Limb (tissue), 2 donors: ENCODE results near the gene EMCN.
"Not testable (repeated sequence)": the region's sequence is repeated elsewhere in the genome, so short reads cannot be mapped to it uniquely, and the experiment has no call there.

Source experiments
- DNase-seq, 2 donors: peaks; one replicate each; pipeline ENCODE4 v3.0.0-alpha.2; 2016; ENCODE audit errors: extremely low spot score in 2 of 2

EMCN gene, protein sequence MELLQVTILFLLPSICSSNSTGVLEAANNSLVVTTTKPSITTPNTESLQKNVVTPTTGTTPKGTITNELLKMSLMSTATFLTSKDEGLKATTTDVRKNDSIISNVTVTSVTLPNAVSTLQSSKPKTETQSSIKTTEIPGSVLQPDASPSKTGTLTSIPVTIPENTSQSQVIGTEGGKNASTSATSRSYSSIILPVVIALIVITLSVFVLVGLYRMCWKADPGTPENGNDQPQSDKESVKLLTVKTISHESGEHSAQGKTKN

DNA sequence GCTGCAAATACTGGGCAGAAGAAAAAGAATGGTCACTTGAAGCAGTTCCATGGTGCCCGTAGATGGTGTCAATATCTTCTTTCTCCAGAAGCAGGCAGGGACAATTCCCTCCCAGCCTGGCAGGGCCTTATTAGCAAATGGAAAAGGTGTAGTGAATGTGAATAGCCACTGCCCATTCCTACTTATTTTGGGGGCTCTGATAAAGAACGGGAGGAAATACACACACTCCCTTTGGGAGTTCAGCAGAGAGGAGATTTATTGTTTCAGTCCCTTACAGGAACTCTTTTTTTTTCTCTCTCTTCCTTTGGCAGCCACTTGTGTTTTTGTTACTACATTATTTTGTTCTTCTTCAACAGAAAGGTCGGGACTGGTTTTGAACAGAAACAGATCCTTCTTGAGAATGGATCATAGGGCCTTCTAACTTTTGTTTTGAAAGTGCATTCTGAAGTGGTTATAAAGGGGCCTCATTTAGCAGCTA, at the start of gene EMCN:
Gene EMCN (minus strand): TSS at position 159 of the 478 bp plus-strand sequence. CDS start 108 bp downstream, at position 51.
- DNase-seq = peak in 1 of 2 donors; percentile 29

DNA sequence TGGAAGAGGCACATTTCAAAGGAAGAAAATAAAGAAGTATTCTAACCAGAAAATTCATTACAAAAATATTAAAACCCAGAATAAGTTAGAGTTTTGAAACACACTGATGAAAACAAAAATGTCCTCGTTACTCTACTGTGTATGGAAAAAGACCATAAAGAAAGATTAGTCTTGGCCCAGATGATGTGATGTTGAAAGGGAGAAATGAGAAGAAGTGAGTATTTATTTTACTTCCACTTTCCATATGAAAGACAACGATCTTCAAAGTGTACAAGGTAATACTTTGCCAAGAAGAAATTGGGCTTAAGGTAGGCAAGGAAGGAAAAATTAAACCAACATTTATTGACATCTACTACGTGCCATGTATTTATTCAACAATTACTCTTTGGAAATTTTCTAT, 48.6 kb upstream of the EMCN start:
- DNase-seq = no peak

DNA sequence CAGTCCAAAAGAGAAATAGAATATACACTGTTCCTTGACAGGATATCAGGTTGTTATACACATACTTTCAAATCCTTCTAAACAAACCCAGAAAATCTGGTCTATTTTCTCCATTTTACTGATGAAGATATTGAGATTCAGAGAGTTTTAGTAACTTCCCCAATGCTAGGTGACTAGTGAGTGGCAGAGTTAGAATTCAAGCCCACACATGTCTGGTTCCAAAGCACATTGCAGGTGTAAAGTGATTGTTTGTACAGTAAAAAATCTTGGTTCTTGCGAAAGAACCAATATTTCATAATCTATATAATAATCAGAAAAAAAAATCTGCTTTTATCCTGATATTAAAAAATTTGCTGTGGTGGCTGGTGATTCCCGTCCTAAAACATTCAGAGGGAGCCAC, 39.5 kb upstream of the EMCN start:
- DNase-seq = no peak

DNA sequence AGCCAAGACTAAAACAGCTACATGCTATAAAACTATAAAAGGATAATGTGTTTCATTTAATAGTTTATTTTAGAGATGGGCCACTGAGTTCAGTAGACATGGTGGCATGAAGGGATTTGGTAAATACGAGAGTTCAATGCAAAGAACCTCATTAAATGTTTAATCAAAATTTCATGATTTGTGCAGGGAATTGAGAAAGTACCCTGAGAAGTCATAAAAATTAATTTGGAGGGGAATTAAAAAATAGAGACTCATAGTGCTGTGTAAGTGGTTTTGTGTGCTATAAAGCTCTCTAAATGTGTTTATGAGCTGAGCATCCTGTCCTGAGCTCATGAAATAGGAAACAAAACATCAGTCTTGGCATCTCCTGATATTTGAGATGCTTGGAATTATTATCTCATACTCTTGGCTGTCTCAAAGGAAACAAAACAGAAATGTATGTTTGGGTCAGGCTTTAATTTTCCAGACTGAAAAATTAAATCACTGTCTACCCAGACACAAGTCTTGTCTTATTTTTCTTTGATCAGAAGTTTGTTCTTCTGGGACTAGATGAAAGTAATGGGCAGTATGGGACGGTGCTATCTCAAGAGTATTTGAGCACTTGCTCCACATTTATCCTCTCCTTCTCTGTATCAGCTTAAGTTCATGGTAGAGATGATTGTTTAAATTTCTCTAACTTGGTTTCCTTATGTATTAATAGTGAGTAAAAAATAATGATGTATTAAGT, 38.0 kb upstream of the EMCN start:
- DNase-seq = peak in 1 of 2 donors; percentile 60

DNA sequence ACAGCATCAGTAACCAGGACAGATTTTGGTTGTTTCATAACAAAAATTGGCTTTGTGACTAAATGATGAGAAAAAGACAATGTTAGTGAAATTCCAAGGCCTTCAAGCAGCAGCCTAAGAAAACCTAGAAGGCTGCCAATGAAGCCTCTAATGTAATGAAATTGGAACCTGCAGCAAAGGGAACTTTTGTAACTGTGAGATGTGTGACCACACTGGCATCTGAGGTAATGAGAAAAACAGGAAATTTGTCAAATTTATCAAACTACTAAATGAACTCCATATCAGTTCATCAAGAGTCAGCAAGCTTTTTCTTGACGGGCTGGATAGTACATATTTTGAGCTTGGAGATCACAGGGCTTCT, 30.4 kb upstream of the EMCN start:
- DNase-seq = no peak

DNA sequence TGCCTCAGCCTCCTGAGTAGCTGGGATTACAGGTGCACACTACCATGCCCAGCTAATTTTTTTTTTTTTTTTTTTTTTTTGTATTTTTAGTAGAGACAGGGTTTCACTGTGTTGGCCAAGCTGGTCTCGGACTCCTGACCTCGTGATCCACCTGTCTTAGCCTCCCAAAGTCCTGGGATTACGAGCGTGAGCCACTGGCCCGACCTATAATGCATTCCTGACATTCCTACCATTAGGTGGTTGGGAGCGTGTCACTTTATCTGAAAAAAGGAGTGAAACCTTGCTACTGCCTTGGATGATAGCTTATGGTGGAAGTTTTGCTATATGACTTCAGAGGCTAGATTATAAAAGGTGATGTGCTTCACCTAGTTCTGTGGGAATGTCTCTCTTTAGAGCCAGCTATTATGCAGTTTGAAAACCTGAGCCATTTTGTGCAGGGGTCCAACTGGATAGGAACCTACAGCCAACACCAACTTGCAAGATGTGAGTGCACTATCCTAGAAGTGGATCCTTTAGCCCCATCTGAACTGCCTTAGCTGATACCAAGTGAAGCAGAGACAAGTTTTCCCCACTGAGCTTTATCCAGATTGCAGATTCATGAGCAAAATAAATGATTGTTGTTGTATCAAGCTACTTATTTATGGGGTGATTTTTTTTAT, 29.8 kb upstream of the EMCN start:
- DNase-seq = no peak

DNA sequence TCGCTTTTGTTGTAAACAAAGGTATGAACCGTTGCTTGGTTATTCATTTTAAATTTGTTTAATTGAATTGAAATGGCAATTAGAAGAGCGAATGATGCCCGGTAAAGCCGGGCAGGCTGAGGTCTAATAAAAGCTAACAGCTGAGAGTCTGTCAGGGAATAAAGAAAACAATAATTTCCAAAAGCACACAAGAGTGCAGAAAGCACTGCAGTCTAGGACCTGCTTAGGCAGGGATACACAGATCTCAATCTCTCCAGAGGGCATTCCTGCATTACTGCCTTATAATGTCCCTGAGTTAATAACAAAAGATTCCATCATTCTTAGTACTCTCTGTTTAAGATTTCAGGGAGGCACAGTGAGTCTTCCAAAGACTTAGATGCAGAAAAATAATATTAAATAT, 27.6 kb upstream of the EMCN start:
- no peak for DNase-seq

DNA sequence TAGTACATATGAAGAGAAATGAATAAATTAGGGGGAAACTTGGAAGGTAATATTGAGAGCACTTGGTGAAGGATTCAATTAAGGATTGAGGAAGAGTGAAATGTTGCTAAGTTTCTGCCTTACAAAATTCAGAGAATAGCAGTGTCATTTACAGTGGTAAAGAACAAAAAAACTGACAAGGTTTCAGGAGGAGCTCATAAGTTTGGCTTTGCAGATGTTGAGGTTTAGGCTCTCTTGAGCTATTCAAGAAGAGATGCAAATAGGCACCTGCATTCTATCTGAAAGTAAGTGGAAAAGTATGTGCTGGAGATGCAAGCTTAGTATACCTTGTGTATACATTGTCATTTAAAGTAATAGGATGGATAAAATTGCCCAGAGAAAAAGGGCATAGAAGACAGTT, 22.3 kb upstream of the EMCN start:
- no peak for DNase-seq

DNA sequence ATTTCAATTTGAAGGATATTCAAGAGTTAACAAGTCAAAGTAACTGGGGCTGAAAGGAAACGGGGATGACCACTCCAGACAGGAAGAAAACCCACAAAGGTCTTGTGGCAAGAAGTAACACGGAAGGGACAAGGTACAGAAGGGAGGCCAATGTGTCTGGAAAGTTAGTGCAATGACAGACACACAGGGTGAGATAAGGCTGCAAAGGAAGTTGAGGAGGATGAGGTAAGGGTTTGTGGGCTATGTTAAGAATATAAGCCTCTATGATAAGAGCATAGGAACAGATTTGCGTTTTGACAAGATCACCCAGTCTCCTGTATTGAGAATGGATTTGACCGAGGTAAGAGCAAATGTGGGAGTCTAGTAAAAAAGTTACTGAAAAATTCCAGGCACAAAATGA, 21.9 kb upstream of the EMCN start:
- DNase-seq = no peak

DNA sequence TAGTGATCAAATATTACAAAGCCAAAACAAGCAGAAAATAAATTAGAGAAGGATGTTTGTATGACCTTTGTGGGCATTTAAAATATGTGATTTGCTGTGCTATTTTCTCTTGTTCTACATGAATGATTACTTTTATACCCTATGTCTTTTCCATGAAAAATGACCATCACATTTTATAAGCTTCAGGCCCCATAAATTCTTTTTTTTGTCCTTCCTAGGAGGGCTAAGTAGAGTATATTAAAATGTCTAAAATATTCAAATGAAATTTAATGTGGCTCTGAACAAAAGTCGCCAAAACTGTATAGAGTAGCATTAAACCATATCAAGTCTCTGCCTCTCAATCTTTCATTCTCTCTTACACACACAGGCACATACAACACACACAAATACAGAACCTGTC, 15.9 kb upstream of the EMCN start:
- no peak for DNase-seq

DNA sequence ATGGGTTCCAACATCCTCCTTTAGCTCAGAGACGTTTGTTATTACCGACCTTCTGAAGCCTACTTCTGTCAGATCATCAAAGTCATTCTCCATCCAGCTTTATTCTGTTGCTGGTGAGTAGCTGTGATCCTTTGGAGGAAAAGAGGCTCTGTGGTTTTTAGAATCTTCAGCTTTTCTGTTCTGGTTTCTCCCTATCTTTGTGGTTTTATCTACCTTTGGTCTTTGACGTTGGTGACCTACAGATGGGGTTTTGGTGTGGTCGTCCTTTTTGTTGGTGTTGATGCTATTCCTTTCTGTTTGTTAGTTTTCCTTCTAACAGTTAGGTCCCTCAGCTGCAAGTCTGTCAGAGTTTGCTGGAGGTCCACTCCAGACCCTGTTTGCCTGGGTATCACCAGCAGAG, 12.3 kb upstream of the EMCN start:
- not testable (repeated sequence) for DNase-seq

DNA sequence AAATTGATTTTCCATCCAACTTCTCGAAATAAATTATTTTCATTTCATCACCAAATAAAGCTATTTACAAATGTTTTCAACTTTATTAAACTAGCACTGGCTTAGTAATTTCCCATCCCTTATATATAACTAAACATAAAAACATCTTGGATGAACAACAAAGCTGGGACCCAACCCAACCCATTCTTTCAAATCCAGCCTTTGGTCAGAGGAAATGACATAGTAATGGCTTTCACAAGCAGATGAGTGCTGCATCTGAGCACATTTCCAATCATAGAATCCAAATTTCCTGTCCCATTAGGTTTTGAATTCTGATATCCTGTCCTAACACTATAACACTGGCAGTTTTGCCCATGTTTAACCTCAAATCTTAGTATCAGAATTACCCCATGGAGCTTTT, 7.9 kb upstream of the EMCN start:
- no peak for DNase-seq

DNA sequence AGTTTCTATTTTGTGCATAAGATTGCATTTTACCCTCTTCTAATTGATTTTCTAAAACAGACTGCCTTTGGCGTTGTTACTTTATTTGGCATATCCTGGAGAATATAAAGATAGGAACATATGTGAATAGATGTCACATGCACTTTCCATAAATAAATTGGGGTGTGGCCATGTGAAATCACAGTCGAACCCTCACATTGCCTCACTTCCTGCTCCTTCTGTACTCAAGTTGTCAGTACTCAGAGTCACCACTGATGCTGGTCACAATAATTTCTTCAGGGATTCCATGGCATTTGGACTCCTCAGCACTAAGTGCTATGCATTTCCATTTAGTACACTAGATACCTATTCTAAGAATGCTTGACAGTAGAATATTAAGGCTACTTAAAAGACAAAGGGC, 1.4 kb upstream of the EMCN start:
- no peak for DNase-seq

DNA sequence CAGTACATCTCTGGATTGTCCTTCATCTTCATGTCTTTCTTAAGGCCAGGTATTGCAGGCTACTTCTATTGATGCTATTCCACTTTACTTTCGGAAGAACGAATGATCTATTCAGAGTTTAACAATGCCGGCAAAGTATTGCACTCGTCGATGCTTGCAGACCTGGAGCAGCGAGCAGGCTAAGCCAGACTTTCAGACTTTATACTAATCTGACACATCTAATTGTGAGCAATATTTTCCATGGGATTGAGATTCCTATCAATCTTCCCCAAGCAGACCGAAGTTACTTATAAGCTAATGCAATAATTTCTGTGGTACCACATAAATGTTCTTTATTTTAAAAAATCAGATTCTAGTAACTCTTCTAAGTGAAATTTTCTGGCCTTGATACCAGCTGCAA, 1.6 kb downstream of the EMCN start:
- DNase-seq = no peak

DNA sequence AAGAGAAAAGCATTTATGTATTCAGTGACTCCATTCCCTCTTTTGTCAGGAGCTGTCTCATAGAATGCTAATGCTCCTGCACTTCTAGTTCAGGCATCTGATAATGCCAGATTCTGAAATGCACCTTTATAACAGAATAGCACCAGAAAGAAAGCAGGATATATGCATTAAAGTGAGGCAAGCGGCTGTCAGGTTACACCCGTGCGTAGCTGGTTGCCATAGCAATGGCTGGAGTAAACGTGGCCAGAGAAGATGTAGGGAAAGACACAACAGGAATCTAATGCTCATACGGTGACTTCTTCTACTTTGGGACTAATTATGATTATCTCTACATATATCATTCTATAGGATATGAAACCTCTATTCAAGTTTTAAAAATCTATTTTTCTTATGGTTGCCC, 5.9 kb downstream of the EMCN start:
- DNase-seq = no peak

DNA sequence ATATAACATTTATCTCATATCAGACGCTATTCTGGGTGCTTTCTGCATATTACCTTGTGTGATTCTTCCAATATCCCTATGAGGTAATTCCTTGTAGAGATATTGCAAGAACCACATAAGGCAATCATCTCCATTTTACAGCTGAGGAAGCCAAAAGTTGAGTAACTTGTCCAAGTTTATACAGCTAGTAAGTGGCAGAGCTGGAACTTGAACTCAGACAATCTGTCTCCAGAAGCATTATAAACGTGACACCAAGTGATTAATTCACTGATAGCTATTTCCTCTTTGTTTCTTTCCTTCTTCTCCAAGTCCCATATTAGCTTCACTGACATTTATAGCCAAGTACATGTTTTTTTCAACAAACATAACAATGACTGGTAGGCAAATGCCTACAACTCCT, 7.3 kb downstream of the EMCN start:
- no peak for DNase-seq

DNA sequence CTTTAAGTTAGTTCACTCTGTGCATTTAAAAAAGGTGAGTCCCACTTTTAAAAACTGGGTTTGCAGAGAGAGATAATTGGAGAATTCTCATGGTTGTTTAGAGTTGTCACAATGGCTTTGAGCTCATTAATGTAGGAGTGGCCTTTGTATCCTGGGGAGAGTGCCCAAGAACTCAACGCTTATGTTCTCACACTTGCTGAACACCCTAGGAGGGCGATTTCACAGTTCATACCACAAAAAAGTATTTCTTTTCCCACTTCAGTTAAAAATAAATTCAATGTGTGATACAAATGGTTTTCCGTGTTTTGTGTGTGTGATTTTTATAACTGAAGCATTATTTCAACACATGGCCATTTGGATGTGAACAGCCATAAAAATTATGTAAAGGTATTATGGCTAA, 8.4 kb downstream of the EMCN start:
- DNase-seq = no peak

DNA sequence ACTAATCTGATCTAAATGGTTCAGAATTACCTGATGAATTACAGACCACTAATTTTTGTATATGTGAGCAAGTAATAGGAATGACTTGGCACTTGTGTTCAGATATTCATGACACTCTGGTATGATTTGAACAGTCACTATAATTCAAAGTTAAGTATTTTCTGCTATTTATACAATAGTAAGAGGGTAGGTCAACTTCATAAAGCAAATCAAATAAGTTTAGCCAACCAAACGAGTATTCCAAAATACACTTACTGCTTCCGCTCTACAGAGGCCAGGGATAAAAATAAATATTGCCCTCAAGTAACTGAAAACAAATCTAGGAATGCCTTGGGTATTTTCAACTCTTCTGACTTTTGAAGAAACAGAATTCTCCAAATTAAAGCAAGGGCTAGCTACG, 9.1 kb downstream of the EMCN start:
- no peak for DNase-seq

DNA sequence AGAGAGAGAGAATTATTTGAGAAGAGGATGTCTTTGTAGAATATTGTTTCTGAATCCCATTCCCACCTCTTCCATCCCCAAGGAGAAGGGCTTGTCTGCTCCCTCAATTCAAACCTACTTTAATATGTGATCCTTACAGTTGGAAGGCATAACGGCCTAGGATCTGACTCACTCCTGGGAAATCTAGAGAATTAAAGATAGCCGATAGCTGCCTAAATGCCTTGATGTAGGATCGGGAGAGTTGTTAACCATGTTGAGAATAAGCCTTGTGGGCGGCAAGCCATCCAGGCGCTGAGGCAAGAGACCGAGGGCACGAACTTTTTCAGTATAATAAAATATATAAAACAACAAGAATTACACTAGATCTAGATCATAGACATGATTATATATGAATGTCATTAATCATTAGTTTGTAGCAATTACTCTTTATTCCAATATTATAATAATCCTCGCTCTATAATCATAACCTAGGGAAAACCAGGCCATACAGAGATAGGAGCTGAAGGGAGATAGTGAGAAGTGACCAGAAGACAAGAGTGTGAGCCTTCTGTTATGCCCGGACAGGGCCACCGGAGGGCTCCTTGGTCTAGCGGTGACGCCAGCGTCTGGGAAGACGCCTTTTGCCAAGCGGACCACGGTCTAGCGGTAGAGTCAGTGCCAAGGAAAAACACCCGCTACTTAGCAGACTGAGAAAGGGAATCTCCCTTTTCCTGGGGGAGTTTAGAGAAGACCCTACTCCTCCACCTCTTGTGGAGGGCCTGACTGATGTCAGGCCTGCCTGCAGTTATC, 13.5 kb downstream of the EMCN start:
- no peak for DNase-seq

DNA sequence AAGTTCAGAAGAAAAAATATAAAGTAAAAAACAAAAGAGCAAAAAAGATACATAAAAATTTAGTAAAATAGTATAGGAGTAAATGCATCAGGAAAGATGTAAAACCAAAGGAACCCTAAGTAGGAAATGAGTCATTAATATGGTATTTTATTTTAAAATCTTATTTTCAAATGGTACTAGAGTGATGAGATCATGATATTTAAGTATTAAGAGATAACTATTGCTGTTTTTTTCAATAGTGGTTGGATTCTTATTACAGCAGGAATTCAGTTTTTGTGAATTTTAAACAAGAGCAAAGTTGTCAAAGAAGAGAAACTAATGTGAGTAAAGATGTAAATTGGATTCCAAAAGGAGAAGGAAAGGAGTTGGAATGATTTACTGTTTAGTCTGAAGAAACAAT, 20.0 kb downstream of the EMCN start:
- DNase-seq = no peak

DNA sequence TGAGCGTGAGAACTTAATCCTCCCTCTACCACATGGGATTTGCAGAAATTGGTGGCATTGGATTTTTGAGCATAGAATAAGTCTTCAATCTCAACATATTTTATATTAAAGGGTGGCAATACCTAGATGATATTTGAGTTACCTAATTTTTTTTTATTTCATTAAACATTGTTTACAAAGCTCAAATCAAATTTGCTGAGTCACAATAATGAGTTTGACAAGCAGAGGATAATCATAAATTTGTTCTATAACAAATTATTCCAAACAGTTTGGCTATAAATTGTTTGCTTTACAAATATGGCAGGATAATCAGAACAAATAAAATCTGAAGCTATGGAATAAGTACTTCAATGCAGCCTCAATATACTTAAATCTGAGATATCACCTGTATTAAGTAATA, 22.7 kb downstream of the EMCN start:
- no peak for DNase-seq

DNA sequence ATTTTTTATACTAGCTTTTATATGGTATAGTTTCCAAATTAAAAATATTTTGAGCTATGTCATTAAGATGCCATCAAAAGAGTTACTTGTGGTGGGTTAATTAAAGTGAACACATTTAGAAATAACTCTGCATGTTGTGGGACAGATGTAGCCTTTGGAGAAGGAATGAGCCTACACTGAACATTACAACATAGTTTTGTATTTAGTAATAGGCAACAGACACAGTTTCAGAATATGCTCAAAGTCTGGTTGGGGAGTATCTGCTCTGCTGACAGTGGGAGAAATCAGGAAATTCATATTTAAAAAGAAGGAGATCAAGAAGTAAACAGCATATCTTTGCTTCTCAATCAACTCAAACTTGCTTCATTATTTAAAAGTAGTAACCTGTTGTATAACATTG, 23.7 kb downstream of the EMCN start:
- no peak for DNase-seq
